Thyroid gland (tissue), 4 donors: ENCODE results near the gene MARVELD2. TPM values are rescaled to one million over a fixed set of nuclear protein-coding genes. Genes with fewer than 3 reads are reported as not detected.

ENCODE experiments used
- DNase-seq, 2 donors: peaks; one replicate each; pipeline ENCODE4 v3.0.0-alpha.2; 2019
- H3K27ac ChIP-seq, 3 donors: fragments of 200-600 bp; sonication (generic); 1 replicate in 2 of 3; 2 replicates in 1 of 3; pipeline ENCODE4 v1.5.1; 2016 to 2019; ENCODE audit warnings: mild to moderate bottlenecking in 1 of 3, moderate library complexity in 1 of 3
- H3K27me3 ChIP-seq: fragments of 200-600 bp; sonication (generic); one replicate; pipeline ENCODE4 v1.5.1; 2019
- H3K36me3 ChIP-seq, 2 donors: fragments of 200-600 bp; sonication (generic); one replicate each; pipeline ENCODE4 v1.5.1; 2016 to 2019
- H3K4me1 ChIP-seq, 2 donors: fragments of 200-600 bp; sonication (generic); one replicate each; pipeline ENCODE4 v1.5.1; 2017 to 2019
- H3K4me3 ChIP-seq, 3 donors: fragments of 200-600 bp; sonication (generic); replicated peaks in 1 of 3; 1 replicate in 2 of 3; 2 replicates in 1 of 3; pipeline ENCODE4 v1.5.1; 2016; ENCODE audit warnings: mild to moderate bottlenecking in 1 of 3
- H3K9me3 ChIP-seq: fragments of 200-600 bp; sonication (generic); one replicate; pipeline ENCODE4 v1.5.1; 2017
- POLR2A ChIP-seq, 2 donors: fragments of 450-650 bp; IDR thresholded peaks; one replicate each; pipeline ENCODE4 v1.6.1; 2017; ENCODE audit warnings: antibody characterized with exemption in 2 of 2, mild to moderate bottlenecking in 2 of 2, moderate library complexity in 1 of 2
- WGBS, 2 donors: methylation state at CpG; one replicate each; pipeline ENCODE4 v1.1.5; 2017; 5-methylcytosine and 5-hydroxymethylcytosine counted together
- intact Hi-C: fragments of 100-400 bp; cut with DNase I; formaldehyde crosslinking; loops from one replicate; pipeline ENCODE4 v1.15.1; 2023
- small RNA-seq: library from RNA; depleted of rRNA; stranded (forward); fragments of <200 nt; gene quantifications from one replicate; pipeline ENCODE3, GENCODE V24; 2016
- total RNA-seq, 4 donors: library from RNA; depleted of rRNA; stranded (reverse); fragments of >200 nt; gene quantifications; one replicate each; pipeline ENCODE4 v1.2.3, GENCODE V29; 2016
- TF ChIP-seq, protein P1 (sequence below), 6 experiments: fragments of 200-600 bp in 3 of 6; fragments of 450-650 bp in 3 of 6; sonication (generic) in 3 of 6; IDR thresholded peaks; one replicate each; pipeline ENCODE4 v1.5.1; 2016 to 2019; ENCODE audit warnings: antibody characterized with exemption in 6 of 6, mild to moderate bottlenecking in 2 of 6, inconsistent platforms in 1 of 6, moderate library complexity in 1 of 6

Gene MARVELD2
- total RNA-seq, 4 donors from 2014 or later = 61.8 to 100 (median 81.9) TPM

DNA sequence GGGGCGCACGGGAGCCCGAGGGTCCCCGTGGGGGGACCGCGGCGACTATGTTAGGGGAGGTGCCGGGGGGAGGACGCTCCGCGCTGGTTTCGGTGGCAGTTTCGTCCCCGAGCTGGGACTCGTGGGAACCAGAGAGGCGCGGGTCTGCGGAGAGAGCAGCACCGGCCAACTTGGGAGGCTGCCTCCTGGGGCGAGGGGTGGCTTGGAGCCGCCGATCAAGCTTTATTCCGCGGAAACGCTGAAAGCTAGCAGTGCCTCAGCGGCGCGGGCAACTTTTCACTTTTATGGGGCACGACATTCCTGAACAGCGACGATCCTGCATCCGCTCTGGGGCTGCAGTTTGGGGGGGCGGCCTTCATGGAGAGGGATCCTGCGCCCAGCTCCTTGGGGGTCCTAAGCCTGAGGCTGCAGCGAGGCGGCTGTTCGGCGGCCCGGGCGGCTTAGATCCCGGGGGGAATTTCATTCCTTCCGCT, 78.0 kb downstream of the MARVELD2 start:
- WGBS, 2 donors = 0% methylated on average over 13 of the region's 42 CpGs; no CpG with 5 or more reads in 1 of the 2 donors
- Histone ChIP-seq H3K4me1 (peaks cover 5 to 8% of the 10 kb centered on the region in 2 donors), H3K27ac (peak overlapping the region; percentile 91 to 96 (median 94)), H3K4me3 (peak overlapping the region; percentile 71 to 84 (median 80)), H3K36me3 (no peaks in the 10 kb centered on the region), H3K9me3 (no peaks in the 10 kb centered on the region), H3K27me3 (no peaks in the 10 kb centered on the region)
- DNase-seq = peak in 1 of 2 donors; percentile 51
- intact Hi-C loops = loop anchor here (5.0 kb wide), 1 partner anchor 76 kb away; the partner anchor contains the start of gene MARVELD2
- TF ChIP-seq, protein P1, sequence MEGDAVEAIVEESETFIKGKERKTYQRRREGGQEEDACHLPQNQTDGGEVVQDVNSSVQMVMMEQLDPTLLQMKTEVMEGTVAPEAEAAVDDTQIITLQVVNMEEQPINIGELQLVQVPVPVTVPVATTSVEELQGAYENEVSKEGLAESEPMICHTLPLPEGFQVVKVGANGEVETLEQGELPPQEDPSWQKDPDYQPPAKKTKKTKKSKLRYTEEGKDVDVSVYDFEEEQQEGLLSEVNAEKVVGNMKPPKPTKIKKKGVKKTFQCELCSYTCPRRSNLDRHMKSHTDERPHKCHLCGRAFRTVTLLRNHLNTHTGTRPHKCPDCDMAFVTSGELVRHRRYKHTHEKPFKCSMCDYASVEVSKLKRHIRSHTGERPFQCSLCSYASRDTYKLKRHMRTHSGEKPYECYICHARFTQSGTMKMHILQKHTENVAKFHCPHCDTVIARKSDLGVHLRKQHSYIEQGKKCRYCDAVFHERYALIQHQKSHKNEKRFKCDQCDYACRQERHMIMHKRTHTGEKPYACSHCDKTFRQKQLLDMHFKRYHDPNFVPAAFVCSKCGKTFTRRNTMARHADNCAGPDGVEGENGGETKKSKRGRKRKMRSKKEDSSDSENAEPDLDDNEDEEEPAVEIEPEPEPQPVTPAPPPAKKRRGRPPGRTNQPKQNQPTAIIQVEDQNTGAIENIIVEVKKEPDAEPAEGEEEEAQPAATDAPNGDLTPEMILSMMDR (IDR thresholded peaks at IDR 0.05) = peak in 1 of 6 experiments; percentile 19
- TF ChIP-seq POLR2A (IDR thresholded peaks at IDR 0.05) = no peak

DNA sequence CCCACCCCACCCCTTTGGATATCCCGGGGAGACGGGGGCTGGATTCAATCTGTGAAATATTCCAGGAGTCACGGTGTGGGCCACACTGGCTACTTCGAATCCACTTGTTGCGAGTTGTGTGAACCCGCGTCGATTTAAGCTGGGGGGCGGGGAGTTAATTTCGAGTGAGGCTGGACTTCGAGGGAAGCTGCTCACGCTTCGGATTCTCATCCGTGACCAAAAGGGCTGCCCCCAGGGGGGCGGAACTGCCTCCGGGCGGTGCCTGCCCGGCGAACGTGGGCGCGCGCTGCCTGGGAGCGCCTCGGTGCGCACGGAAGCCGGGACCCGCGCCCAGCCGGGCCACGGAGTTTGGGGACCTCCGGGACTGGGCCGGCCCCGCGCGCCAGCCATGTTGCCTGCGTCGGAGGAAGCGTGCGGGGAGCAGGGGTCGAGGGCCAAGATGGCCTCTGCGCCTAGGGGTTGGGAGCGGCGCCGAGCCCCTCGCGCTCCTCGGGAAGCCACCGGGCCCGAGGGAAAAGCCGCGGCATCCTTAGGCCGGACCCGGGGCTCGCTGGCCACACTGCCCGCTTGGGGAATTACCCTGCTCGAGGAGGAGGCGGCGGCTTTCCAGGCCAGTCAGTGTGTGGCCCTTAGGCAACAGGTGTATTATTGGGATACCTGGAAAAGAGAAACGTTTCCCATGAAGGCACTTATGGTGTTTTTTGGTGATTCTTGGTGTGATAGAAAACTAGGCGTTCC, 78.6 kb downstream of the MARVELD2 start:
- peak; percentile 27 to 53 for TF ChIP-seq POLR2A (IDR thresholded peaks at IDR 0.05)
- TF ChIP-seq, protein P1 (IDR thresholded peaks at IDR 0.05) = no peak
- intact Hi-C loops = loop anchor here (5.0 kb wide), 1 partner anchor 76 kb away; the partner anchor contains the start of gene MARVELD2
- 1 to 2% methylated on average over 22 to 29 of the region's 62 CpGs for WGBS, 2 donors
- DNase-seq = peak; percentile 78 to 79
- H3K4me3 ChIP-seq = peak overlapping the region; percentile 71 to 84 (median 80)
- H3K27ac ChIP-seq = peak overlapping the region; percentile 91 to 96 (median 94)
- H3K27me3 ChIP-seq = no peaks in the 10 kb centered on the region
- no peaks in the 10 kb centered on the region for H3K9me3 ChIP-seq
- H3K4me1 ChIP-seq = peaks cover 5 to 8% of the 10 kb centered on the region in 2 donors
- H3K36me3 ChIP-seq = no peaks in the 10 kb centered on the region

Small RNAs within 50 kb of the gene (small RNA-seq; reads per million reads assigned to genes)
- gene RN7SL616P (not detected), gene RPS27P14 (not detected)

Other genes starting within 250 kb of the MARVELD2 start
- 10 to 100 TPM in 3 of 4 donors, 1 to 10 TPM in 1; 7.7 to 13.4 (median 10.9) TPM for gene CCNB1, start 248.0 kb upstream of the MARVELD2 start, total RNA-seq
- gene CENPH, start 225.5 kb upstream of the MARVELD2 start, total RNA-seq = 1 to 10 TPM in 3 of 4 donors, under 1 TPM in 1; 0.88 to 3.4 (median 1.9) TPM
- gene CDK7, start 180.2 kb upstream of the MARVELD2 start, total RNA-seq = 10 to 100 TPM; 16.7 to 54.5 (median 24.1) TPM
- gene CCDC125, start 82.3 kb upstream of the MARVELD2 start, total RNA-seq = 10 to 100 TPM in 2 of 4 donors, 1 to 10 TPM in 2; 8.2 to 13.6 (median 9.6) TPM
- gene AK6, start 45.6 kb upstream of the MARVELD2 start, total RNA-seq = 10 to 100 TPM; 13.1 to 32.6 (median 23.9) TPM
- 10 to 100 TPM; 29.2 to 41.4 (median 39.2) TPM for gene TAF9, start 45.6 kb upstream of the MARVELD2 start, total RNA-seq
- gene RAD17, start 45.3 kb upstream of the MARVELD2 start, total RNA-seq = 10 to 100 TPM; 20.9 to 34.9 (median 27.8) TPM
- gene OCLN, start 77.7 kb downstream of the MARVELD2 start, total RNA-seq = 100 to 1,000 TPM; 148 to 248 (median 197) TPM
- gene GTF2H2C, start 145.1 kb downstream of the MARVELD2 start, total RNA-seq = 10 to 100 TPM; 39.0 to 65.4 (median 47.1) TPM